Loucy (cell line): ENCODE results near the gene LMBR1.

Experiments
- EZH2phosphoT487 ChIP-seq: fragments of 200-600 bp; IDR thresholded peaks from 2 replicates; pipeline ENCODE4 v1.6.1; 2018; ENCODE audit warnings: antibody characterized with exemption, mild to moderate bottlenecking, moderate library complexity, borderline replicate concordance
- TF ChIP-seq, protein P1 (sequence below): fragments of 200-600 bp; sonication (generic); conservative IDR thresholded peaks from 2 replicates; pipeline ENCODE4 v1.5.1; 2014; ENCODE audit warnings: mild to moderate bottlenecking, antibody characterized with exemption, low read length

- TF ChIP-seq, protein P1, sequence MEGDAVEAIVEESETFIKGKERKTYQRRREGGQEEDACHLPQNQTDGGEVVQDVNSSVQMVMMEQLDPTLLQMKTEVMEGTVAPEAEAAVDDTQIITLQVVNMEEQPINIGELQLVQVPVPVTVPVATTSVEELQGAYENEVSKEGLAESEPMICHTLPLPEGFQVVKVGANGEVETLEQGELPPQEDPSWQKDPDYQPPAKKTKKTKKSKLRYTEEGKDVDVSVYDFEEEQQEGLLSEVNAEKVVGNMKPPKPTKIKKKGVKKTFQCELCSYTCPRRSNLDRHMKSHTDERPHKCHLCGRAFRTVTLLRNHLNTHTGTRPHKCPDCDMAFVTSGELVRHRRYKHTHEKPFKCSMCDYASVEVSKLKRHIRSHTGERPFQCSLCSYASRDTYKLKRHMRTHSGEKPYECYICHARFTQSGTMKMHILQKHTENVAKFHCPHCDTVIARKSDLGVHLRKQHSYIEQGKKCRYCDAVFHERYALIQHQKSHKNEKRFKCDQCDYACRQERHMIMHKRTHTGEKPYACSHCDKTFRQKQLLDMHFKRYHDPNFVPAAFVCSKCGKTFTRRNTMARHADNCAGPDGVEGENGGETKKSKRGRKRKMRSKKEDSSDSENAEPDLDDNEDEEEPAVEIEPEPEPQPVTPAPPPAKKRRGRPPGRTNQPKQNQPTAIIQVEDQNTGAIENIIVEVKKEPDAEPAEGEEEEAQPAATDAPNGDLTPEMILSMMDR: no peak
- no peak for TF ChIP-seq EZH2phosphoT487
Measured at GRCh38 chr7:156889089-156889488, 3.9 kb downstream of the LMBR1 start.
